T1000 (cell line): Measurements from ENCODE around the gene WDR7.

ENCODE experiments used
- DNase-seq: peaks from one replicate; lab custom pipeline; 2025; ENCODE audit warnings: mixed read lengths; lab: John Stamatoyannopoulos, UW

Gene WDR7

DNA sequence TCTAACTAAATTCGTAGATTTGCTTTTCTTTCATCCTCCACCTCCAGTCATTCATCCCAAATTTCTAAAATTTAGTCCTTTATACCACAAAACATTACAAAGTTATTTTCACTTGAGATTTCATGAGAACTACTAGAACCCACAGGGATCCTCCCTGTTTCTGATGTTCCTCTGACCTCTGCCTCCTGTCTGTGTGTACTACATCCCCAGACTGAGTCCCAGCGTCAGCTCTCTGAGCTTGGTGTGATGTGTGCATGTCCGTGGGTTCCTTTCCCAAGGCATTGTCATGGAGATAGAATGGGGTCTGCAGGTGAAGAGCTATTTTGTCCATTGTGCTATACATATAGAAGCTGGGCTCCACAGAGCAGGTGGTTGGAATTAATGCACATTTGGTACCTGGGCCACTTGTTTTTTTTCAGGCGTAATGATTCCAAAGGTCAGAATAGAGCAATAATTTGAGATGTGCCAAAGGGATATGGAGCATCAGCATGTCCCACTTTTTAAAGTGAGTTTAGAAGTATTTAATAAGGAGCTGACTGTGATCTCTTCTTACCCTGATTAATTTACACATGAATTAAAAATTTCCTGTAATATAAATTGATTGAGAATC is 344.5 kb downstream of the WDR7 start:
- no peak for DNase-seq

GRCh38 chr18:56997200-56997599 is 346.0 kb downstream of the WDR7 start:
- DNase-seq = no peak

DNA sequence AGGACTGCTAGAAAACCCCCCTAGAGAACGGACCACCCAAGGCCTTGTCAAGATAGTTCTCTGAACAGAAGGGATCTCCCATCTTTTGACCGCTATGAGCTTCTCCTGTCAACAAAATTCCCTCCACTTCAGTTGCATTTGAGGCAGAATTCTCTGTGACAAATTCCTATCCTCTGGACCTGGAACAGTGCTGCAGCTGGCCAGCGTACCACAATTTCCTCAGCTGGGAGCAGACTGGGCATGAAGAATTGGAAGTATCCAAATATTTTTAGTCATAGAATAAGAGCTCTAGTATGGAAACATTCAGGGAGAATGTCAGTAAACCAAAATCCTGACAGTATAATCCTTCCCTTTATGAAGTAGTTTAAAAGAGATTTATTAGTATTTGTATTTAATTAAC is 348.7 kb downstream of the WDR7 start:
- DNase-seq = no peak

GRCh38 chr18:57002627-57003026 is 351.5 kb downstream of the WDR7 start:
- DNase-seq = no peak

DNA sequence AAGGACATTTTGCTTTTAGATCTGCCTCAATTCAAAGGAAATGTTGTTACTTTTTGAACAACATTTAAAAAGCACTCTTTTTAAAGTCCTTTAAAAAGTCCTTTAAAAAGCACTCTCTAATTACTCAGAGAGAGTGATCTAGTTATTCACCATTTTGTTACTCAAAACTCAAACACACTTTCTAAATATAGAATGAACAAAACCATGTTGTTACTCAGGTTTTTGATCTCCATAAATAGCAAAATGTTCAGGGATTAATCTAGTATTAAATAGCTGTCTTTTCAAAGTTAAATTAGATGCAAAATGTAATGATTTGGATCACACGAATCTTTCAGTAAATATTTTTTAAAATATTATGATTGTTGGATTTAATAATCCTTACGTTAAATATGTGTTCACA is 352.2 kb downstream of the WDR7 start:
- no peak for DNase-seq

- DNase-seq = no peak
These were observed 353.4 kb downstream of the WDR7 start for GRCh38 chr18:57004366-57005121.

DNA sequence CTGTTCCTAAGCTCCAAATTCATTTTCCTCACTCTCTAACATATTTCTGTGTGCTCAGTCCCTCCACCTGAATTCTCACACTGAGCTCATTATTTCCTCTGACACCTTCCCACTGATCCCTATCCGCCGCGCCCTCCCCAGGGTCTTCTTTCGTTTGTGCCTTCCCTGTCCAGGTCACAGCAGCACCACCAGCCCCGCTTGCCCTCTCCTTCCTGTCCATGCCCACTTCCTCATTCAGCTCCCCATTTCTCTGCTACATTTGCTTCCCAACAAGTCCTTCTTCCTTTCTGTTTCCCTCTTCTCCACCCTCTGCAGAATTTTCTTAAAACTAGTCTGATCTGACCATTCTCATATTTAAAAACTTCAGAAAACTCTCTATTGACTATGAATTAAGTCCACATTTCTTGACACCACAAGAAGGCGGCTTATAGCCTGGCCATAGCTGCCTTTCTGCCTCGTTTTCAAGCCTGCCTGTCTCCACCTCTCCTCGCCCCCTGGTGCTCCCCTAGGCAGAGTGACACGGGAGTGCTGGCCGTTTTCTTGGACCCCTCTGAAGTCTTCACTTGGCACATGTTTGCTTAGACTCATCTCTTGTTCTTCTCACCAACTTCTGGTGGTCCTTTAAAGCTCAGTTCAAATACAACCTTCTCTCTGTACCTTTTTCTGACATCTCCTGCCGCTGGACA is 357.0 kb downstream of the WDR7 start:
- no peak for DNase-seq

GRCh38 chr18:57009844-57010243 is 358.7 kb downstream of the WDR7 start:
- no peak for DNase-seq

GRCh38 chr18:57014772-57015413 is 363.7 kb downstream of the WDR7 start:
- no peak for DNase-seq

- no peak for DNase-seq
These were observed 364.3 kb downstream of the WDR7 start for GRCh38 chr18:57015451-57015850.

DNA sequence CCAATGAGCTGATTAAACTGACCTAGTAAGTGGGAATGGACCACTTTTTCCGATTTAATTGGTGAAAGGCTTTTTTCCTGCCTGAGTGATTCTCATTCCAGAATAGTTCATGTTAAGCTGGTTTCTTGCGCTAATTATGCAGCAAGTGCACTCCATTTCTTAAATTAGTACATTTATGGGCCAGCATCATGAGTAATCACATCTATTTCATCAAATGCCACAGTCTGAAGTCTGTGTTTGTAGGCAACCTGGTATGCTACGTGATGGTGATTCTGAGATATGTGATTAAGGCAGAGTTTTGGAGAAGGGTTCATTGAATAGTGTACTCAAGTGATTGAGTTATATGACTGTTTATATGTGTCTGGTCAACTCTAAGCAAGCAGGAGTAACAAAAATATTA is 367.7 kb downstream of the WDR7 start:
- no peak for DNase-seq

DNA sequence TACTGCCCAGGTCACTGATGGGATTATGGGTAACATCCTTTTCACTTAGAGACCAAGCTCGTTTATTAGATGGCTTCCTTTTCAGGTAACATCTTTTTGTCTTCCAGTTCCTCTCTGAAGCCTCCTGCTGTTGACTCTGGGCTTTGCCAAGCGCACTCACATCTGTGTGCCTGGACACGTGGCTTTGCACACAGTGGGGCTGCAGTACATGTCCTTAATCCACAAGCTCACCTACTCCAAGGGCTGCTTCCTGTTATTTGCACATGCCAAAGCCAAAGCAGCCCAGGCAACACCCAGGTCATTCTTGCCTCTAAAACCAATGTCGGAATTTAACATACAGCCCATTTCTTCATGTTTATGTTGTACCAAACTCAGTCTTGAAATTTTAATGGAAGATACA is 371.6 kb downstream of the WDR7 start:
- DNase-seq = no peak

GRCh38 chr18:57023275-57023882 is 372.2 kb downstream of the WDR7 start:
- DNase-seq = no peak

DNA sequence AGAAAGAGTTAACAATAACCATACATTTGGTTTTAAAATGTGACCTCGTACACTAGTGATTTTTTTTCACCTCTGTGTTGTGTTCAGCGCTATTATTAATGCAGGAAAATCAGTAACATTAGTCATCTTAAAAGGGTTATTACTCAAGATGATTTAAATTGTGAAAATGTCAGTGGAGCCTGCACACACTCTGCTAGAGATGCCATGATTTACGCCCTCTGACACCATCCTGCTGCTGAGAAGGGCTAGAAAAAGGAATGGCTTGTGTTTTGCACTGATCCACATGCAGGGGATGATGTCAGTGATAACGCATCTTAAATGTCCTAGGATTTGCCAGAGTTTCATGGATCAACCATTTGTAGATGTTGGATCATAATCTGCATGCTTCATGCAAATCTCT is 374.4 kb downstream of the WDR7 start:
- DNase-seq = no peak

GRCh38 chr18:57026316-57026715 is 375.2 kb downstream of the WDR7 start:
- no peak for DNase-seq

DNA sequence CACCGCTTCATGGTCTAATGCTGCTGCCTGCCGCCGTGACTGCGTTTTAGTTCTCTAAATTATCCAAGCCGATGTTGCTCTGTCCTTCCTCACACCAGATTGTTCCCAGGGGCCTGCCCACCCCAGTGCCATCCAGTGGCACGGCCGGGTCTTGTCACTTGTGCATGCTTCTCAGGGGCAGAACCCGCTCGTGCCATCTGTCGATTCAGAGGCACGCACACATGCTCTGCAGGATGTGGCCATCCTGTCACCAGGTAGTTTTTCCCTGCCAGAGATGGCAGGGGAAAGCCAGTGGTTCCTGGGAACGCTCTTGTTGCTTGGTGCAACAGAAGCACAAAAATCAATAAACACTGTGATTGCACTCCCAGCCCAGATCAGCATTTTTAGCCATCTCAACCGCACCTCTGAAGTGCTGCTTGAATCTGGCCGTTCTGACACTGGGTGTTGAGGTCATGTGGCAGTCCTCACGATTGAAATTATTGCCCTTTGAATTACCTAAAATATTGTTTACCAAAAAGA is 376.1 kb downstream of the WDR7 start:
- no peak for DNase-seq

GRCh38 chr18:57029761-57030160 is 378.6 kb downstream of the WDR7 start:
- no peak for DNase-seq

GRCh38 chr18:57030417-57030816 is 379.3 kb downstream of the WDR7 start:
- DNase-seq = no peak

DNA sequence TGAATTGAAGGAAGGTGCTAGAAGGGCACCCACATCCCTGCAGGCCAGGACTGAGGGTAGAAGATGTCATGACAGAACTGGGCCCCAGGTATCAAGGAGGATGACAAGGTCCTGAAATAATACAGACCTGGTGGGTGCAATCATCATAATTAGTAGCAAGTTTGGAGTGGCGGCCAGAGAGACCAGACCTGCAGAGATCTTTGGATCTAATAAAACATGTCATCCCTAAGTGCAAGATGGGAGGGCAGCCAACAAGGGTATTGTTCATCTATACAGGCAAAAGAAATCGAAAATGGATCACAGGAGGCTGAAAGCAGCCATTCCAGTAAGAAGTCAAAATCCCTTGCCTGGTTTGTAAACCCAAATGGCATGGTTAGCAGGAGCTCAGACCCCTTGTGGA is 384.4 kb downstream of the WDR7 start:
- DNase-seq = no peak

DNA sequence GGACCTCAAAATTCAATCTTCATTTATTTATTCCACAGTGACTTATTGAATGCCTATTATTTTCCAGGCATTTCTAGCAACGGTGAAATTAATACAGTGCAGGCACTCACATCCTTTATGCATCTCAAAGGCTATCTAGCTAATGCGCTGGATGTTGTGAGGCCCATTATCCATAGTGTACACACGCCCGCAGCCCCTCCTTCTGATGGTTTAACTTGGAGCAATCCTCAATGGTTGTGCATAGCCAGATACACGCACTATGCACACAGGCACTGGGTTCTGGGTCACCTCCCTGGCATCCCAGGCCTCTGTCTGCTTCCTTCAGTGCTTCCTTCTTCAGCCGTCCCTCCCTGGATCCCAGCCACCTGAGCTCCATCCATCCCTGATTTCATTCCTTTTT is 387.2 kb downstream of the WDR7 start:
- DNase-seq = no peak

- DNase-seq = no peak
These were observed 389.0 kb downstream of the WDR7 start for GRCh38 chr18:57040175-57040574.

- no peak for DNase-seq
These were observed 392.1 kb downstream of the WDR7 start for GRCh38 chr18:57043241-57043640.
